Osteocyte (in vitro differentiated cells): ENCODE results near the gene PROP1. TPM values are rescaled to one million over a fixed set of nuclear protein-coding genes. Genes with fewer than 3 reads are reported as not detected.

Experiments used
- DNase-seq: peaks from one replicate; pipeline ENCODE4 v3.0.0; 2021; ENCODE audit warnings: mixed read lengths; ENCODE audit not compliant: unreplicated experiment; ENCODE audit errors: extremely low spot score
- H3K27ac Mint-ChIP-seq: one replicate; pipeline ENCODE4 v1.8.0; 2021; ENCODE audit warnings: mild to moderate bottlenecking, mixed read lengths; ENCODE audit not compliant: unreplicated experiment
- H3K27me3 Mint-ChIP-seq: one replicate; pipeline ENCODE4 v1.8.0; 2021; ENCODE audit warnings: mixed read lengths; ENCODE audit not compliant: unreplicated experiment
- H3K36me3 Mint-ChIP-seq: one replicate; pipeline ENCODE4 v1.8.0; 2021; ENCODE audit warnings: mixed read lengths; ENCODE audit not compliant: unreplicated experiment
- H3K4me1 Mint-ChIP-seq: one replicate; pipeline ENCODE4 v1.8.0; 2021; ENCODE audit warnings: mixed read lengths; ENCODE audit not compliant: unreplicated experiment
- H3K4me3 Mint-ChIP-seq: one replicate; pipeline ENCODE4 v1.8.0; 2021; ENCODE audit warnings: mild to moderate bottlenecking, moderate library complexity, mixed read lengths; ENCODE audit not compliant: unreplicated experiment
- H3K9me3 Mint-ChIP-seq: one replicate; pipeline ENCODE4 v1.8.0; 2021; ENCODE audit warnings: mixed read lengths; ENCODE audit not compliant: unreplicated experiment
- total RNA-seq: library from RNA; stranded (reverse); gene quantifications from 2 replicates; pipeline ENCODE4 v1.2.1, GENCODE V29; 2021
- TF ChIP-seq, protein P1 (sequence below): fragments of 200-600 bp; sonication (generic); IDR thresholded peaks from 2 replicates; pipeline ENCODE4 v1.5.0; 2021; ENCODE audit warnings: antibody characterized with exemption, mild to moderate bottlenecking, moderate library complexity

Gene PROP1
- total RNA-seq, 1 donor from 2014 or later: not detected

DNA sequence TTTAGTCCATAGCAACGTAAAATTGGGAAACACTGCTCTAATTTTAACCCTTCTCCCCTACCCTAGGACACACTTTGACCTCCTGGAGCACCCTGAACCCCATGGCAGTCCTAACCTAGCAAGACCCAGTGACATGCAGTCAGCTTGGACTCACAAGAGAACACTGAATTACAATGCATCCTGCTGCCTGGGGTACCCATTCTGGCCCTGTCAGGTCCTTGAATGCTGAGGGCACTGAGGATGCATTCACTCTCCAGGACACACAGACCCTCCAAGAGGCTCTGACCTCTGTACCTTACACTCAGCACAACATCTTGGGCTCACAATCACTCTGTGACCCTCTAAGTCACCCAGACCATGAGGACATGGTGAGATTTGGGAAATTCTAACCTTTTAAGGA is 1.8 kb upstream of the PROP1 start:
- Mint-ChIP-seq H3K27me3 (peaks cover 6% of the 10 kb centered on the region), H3K36me3 (no peaks in the 10 kb centered on the region), H3K9me3 (no peaks in the 10 kb centered on the region), H3K4me3 (no peak overlapping the region), H3K4me1 (no peaks in the 10 kb centered on the region), H3K27ac (no peak overlapping the region)
- DNase-seq: no peak
- TF ChIP-seq, protein P1, sequence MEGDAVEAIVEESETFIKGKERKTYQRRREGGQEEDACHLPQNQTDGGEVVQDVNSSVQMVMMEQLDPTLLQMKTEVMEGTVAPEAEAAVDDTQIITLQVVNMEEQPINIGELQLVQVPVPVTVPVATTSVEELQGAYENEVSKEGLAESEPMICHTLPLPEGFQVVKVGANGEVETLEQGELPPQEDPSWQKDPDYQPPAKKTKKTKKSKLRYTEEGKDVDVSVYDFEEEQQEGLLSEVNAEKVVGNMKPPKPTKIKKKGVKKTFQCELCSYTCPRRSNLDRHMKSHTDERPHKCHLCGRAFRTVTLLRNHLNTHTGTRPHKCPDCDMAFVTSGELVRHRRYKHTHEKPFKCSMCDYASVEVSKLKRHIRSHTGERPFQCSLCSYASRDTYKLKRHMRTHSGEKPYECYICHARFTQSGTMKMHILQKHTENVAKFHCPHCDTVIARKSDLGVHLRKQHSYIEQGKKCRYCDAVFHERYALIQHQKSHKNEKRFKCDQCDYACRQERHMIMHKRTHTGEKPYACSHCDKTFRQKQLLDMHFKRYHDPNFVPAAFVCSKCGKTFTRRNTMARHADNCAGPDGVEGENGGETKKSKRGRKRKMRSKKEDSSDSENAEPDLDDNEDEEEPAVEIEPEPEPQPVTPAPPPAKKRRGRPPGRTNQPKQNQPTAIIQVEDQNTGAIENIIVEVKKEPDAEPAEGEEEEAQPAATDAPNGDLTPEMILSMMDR: no peak

DNA sequence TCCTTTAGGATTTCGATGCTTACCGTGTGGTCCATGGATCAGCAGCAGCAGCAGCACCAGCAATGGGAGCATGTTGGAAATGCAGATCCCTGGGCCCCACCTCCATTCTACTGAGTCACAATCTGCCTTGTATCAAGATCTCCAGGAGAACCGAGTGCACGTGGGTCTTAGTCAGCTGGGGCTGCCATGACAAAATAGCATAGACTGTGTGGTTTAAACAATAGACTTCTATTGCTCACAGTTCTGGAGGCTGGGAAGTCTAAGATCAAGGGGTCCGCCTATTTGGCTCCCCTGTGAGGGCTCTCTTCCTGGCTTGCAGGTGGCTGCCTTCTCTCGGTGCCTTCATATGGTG is 1.3 kb upstream of the PROP1 start:
- peaks cover 6% of the 10 kb centered on the region for H3K27me3 Mint-ChIP-seq
- H3K27ac Mint-ChIP-seq: no peak overlapping the region
- H3K4me3 Mint-ChIP-seq: no peak overlapping the region
- TF ChIP-seq, protein P1: no peak
- no peaks in the 10 kb centered on the region for H3K9me3 Mint-ChIP-seq
- no peak for DNase-seq
- no peaks in the 10 kb centered on the region for H3K36me3 Mint-ChIP-seq
- H3K4me1 Mint-ChIP-seq: no peaks in the 10 kb centered on the region

DNA sequence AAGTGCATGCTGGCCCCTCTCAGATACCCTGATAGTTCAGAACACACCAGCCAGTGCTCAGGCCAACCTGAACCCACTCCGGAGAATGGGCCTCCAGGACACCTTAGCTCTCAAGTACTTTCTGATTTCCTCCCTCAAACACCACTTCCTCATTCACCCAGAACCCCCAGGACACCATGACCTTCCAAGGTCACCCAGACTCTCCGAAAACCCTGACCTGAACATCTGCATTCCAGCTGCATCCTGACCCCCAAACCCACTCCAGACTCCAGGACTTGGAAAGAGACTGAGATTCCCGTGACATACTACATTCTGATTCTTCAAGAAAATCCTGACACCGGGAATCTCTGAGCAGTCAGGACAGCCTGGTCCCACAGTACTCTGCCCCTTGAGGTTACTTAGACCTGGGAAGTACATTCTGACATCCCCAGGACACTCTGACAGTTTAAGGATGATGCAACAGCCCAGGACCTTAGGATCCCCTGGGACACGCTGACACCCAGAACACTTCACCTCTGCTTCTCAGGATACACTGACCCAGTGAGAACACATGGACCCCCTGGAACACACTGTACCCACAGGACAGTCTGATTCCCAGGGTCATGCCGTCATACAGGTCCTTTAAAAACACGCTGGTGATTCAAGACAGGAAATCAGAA is 747 bp upstream of the PROP1 start:
- Mint-ChIP-seq H3K9me3 (no peaks in the 10 kb centered on the region), H3K36me3 (no peaks in the 10 kb centered on the region), H3K4me1 (no peaks in the 10 kb centered on the region), H3K4me3 (no peak overlapping the region), H3K27me3 (peaks cover 6% of the 10 kb centered on the region), H3K27ac (no peak overlapping the region)
- TF ChIP-seq, protein P1: no peak
- peak; percentile 53 for DNase-seq

DNA sequence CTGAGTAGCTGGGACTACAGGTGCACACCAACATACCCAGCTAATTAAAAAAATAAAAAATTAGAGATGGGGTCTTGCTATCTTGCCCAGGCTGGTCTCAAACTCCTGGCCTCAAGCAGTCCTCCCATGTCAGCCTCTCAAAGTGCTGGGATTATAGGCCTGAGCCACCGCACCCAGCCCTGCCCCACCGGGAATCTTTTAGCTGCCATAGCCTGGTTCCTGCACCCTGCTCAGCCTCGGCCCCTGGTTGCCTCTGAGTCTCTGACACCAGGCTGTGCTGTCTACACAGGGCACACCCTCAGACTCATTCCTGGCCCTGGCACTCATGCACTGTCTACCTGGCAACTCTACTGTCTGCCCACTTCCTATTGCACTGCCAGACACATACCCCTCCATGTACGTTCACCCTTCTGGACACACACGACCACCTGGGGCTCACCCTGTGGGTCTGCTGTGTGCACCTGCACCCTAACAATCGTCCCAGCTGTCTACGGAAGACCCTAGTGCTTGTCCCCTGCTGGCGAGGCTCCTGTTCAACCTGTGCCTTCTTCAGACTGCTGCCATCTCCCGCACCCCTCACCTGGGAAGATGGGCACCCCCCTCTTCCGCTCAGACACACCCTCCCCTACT is 1.4 kb downstream of the PROP1 start:
- H3K27ac Mint-ChIP-seq: no peak overlapping the region
- no peaks in the 10 kb centered on the region for H3K4me1 Mint-ChIP-seq
- H3K27me3 Mint-ChIP-seq: peaks cover 6% of the 10 kb centered on the region
- no peaks in the 10 kb centered on the region for H3K9me3 Mint-ChIP-seq
- no peaks in the 10 kb centered on the region for H3K36me3 Mint-ChIP-seq
- DNase-seq: peak; percentile 67
- TF ChIP-seq, protein P1: no peak
- no peak overlapping the region for H3K4me3 Mint-ChIP-seq

DNA sequence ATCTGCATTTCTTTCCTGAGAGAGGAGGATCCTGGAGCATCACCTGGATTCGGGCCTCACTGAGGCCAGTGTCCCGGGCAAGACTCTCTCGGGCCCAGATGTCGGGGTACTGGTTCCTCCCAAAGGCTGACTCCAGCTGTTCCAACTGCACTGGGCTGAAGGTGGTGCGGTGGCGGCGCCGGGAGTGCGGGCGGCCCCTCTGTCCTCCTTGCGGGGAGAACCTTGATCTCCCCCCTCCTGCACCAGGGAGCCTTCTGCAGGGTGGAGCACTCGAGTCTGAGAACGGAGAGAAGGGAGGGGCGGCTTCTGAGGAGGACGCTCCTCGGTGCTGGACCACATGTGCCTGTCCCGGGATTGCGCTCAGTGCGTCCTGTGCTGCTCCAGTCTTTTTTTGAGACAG is 2.0 kb downstream of the PROP1 start:
- Mint-ChIP-seq H3K27ac (no peak overlapping the region), H3K4me3 (no peak overlapping the region), H3K36me3 (no peaks in the 10 kb centered on the region), H3K4me1 (no peaks in the 10 kb centered on the region), H3K27me3 (peaks cover 7% of the 10 kb centered on the region), H3K9me3 (no peaks in the 10 kb centered on the region)
- TF ChIP-seq, protein P1: no peak
- peak; percentile 80 for DNase-seq
